Measurements from ENCODE around the gene ARHGEF1.
A peak's percentile ranks its signal among the peaks of the same experiment; 100 is the strongest.

Gene ARHGEF1

DNA sequence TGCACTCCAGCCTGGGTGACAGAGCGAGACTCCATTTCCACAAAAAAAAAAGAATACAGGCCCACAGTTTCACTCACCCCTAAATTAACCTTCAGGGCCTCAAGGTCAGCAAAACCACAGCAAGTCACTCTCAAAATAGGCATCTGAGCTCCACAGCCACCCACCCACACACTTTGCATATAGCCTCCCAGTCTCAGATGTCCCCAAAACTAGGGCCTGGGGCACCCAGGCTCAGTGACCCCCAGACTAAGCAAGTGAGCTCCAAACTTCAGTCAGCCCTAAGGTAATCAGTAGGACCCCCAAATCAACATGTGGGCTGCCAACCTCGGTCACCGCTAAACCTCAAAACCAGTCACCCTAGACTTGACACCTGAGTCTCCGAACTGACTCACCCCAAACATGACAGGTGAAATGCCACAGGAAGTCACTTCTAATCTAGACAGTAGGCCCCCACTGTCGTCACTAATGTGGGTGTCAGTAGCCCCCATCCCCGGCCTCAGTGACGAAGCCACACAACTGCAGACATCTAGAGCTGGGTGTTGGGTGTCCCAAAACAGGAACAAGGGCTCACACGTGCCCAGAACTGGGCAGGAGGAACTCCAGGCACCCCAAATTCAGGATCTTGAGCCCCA, 62.3 kb downstream of the ARHGEF1 start:
- TF ChIP-seq ZFX (IDR thresholded peaks at IDR 0.05; ENCODE audit: borderline replicate concordance), result no peak
- TF ChIP-seq, protein P1, sequence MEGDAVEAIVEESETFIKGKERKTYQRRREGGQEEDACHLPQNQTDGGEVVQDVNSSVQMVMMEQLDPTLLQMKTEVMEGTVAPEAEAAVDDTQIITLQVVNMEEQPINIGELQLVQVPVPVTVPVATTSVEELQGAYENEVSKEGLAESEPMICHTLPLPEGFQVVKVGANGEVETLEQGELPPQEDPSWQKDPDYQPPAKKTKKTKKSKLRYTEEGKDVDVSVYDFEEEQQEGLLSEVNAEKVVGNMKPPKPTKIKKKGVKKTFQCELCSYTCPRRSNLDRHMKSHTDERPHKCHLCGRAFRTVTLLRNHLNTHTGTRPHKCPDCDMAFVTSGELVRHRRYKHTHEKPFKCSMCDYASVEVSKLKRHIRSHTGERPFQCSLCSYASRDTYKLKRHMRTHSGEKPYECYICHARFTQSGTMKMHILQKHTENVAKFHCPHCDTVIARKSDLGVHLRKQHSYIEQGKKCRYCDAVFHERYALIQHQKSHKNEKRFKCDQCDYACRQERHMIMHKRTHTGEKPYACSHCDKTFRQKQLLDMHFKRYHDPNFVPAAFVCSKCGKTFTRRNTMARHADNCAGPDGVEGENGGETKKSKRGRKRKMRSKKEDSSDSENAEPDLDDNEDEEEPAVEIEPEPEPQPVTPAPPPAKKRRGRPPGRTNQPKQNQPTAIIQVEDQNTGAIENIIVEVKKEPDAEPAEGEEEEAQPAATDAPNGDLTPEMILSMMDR (IDR thresholded peaks at IDR 0.05), result no peak
- H3K27ac ChIP-seq, result no peak overlapping the region

DNA sequence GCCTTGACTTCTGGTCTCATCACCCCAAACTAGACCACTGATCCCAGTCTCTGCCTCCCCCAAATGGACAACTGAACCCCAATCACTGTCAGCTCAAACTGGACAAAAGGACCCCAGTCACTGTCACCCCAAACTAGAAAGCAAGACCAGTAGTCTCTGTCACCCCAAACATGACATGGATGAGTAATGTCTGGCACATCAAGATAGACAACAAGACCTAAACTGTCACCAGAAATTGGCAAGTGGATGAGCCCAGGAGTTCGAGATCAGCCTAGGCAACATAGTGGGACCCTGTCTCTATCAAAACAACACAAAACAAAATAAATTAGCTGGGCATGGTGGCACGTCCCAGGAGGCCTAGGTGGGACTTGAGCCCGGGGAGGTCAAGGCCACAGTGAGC, 64.1 kb downstream of the ARHGEF1 start:
- no peak overlapping the region for H3K27ac ChIP-seq
- TF ChIP-seq, protein P1 (IDR thresholded peaks at IDR 0.05), result no peak
- no peak for TF ChIP-seq ZFX (IDR thresholded peaks at IDR 0.05; ENCODE audit: borderline replicate concordance)

DNA sequence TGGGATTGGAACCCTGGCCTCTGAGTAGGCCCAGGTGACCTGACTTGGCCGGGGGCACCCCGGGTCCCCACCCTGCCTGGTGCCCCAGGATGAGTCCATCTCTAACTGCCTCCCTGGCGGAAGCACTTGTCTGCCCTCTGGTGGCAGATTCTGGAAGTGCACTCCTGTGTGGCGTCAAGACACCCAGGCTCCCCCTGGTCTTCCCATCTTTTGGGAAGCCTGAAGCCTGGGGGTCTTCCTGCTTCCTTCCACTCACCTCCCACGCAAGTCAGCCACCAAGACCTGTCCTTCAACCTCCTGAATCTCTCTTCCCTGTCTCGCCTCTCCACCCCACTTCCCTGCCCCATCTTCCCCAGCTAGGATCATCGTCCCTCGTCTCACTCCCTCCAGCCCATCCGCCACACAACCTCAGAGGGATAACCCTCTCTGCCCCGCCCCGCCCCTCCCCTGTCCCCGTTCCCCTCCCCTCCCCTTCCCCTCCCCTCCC, 68.7 kb downstream of the ARHGEF1 start:
- no peak overlapping the region for H3K27ac ChIP-seq
- TF ChIP-seq, protein P1 (IDR thresholded peaks at IDR 0.05), result peak; percentile 96
- TF ChIP-seq ZFX (IDR thresholded peaks at IDR 0.05; ENCODE audit: borderline replicate concordance), result no peak

DNA sequence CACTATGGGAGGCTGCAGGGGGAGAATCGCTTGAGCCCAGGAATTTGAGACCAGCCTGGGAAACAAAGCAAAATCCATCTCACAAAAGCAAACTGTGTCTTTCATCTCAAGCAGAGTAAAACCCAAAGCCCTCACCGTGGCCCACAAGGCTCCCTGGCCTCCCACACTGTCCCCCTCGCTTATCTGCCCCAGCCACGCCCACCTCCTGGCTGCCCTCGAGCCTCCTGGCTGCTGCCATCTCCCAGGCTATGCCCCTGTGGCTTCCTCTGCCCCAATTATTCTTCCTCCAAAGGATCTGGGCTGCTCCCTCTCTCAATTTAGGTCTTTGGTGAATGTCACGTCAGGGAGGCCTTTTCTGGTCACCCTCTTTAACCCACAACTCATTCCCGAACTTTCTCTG, 72.5 kb downstream of the ARHGEF1 start:
- no peak for TF ChIP-seq ZFX (IDR thresholded peaks at IDR 0.05; ENCODE audit: borderline replicate concordance)
- TF ChIP-seq, protein P1 (IDR thresholded peaks at IDR 0.05), result no peak
- H3K27ac ChIP-seq, result no peak overlapping the region

DNA sequence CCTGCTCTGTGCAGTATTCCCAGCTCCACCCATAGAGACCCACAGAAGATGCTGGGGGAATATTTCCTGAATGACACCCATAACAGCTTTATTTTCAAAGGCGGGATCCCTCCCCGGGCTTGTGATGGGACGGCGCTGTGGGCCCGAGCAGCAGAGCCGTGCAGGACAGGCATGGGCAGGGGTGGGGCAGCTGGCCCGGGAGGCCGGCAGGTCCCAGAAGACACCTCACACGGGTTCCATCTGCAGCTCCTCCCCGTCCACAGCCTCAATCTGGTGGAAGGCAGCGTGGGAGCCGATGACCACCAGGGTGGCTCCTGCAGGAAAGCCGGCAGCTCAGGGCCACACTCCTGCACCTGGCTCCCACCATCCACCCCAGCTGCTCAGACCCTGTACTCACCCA, 73.6 kb downstream of the ARHGEF1 start:
- no peak for TF ChIP-seq ZFX (IDR thresholded peaks at IDR 0.05; ENCODE audit: borderline replicate concordance)
- TF ChIP-seq, protein P1 (IDR thresholded peaks at IDR 0.05), result no peak
- no peak overlapping the region for H3K27ac ChIP-seq
